ENCODE data around the gene LRP11. TPM values are rescaled to one million over a fixed set of nuclear protein-coding genes. Genes with fewer than 3 reads are reported as not detected.
"Not testable (repeated sequence)": the region's sequence is repeated elsewhere in the genome, so short reads cannot be mapped to it uniquely, and the experiment has no call there.

LRP11 gene
- total RNA-seq, 1 donor from 2014 or later = 11.6 TPM

- DNase-seq (ENCODE audit: low spot score) = no peak
- intact Hi-C loops (cut with DNase I) = no loop called here
These were observed 12.2 kb upstream of the LRP11 start for GRCh38 chr6:149876241-149876933.

DNA sequence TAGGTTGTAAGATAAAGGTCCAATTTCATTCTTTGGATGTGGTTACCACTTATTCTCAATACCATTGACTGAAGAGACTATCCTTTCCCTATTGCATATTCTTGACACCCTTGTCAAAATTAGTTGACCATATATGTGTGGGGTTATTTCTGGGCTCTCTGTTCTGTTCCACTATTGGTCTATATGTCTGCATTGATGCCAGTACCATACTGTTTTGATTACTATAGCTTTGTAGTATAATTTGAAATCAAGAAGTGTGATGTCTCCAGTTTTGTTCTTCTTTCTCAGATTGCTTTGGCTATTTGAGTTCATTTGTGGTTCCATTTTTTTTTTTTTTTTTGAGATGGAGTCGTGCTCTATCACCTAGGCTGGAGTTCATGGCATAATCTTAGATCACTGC lies 8.1 kb upstream of the LRP11 start:
- intact Hi-C loops (cut with DNase I) = no loop called here

DNA sequence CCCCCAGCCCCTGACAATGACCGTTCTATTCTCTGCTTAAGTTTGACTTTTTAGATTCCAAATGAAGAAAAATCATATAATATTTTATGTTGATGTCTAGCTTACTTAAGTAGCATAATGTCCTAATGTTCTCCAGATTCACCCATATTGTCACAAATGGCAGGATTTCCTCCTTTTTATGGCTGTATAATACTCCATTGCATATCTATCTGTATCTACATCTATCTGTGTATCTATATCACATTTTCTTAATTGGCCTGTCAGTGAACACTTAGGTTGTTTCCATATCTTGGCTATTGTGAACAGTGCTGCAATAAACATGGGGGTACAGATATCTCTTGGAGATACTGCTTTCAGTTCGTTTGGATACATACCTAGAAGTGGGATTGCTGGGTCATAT lies 7.0 kb upstream of the LRP11 start:
- DNase-seq (ENCODE audit: low spot score) = no peak
- intact Hi-C loops (cut with DNase I) = no loop called here

More for the DNA sequence above, 8.1 kb upstream of the LRP11 start:
- no peak for DNase-seq (ENCODE audit: low spot score)

DNA sequence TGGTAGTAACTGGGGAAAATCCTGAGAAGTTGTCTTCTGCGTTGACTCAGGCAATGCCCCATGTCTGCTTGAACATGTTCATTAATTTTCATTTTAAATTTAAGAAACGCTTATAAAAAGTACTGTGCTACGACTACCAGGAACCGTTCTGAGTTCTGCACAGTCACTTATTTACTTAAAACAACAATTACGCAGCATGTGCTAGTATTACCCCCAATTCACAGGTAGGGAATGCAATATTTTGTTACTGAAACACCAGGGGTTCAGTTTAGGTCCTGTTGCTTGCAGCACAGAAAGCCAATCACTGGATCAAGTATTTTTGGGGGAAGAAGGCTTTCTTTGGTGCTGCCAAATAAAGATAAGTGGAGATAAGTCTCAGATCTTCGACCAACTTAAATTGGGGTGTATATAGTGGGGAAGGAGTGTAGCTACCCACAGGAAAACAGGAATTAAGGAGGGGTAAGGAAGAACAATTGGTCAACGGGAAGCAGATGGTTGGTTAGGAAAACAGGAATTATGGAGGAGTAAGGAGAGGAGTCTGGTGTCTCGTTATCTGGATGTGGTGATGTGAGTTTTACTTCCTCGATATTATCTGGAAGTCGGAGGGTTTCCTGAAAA lies 5.2 kb upstream of the LRP11 start:
- intact Hi-C loops (cut with DNase I) = loop anchor here (5.0 kb wide), 1 partner anchor 37 kb away; no protein-coding TSS in a partner anchor
- no peak for DNase-seq (ENCODE audit: low spot score)

GRCh38 chr6:149867876-149868640 lies 3.9 kb upstream of the LRP11 start:
- no peak for DNase-seq (ENCODE audit: low spot score)
- intact Hi-C loops (cut with DNase I) = loop anchor here (5.0 kb wide), 1 partner anchor 36 kb away; no protein-coding TSS in a partner anchor

DNA sequence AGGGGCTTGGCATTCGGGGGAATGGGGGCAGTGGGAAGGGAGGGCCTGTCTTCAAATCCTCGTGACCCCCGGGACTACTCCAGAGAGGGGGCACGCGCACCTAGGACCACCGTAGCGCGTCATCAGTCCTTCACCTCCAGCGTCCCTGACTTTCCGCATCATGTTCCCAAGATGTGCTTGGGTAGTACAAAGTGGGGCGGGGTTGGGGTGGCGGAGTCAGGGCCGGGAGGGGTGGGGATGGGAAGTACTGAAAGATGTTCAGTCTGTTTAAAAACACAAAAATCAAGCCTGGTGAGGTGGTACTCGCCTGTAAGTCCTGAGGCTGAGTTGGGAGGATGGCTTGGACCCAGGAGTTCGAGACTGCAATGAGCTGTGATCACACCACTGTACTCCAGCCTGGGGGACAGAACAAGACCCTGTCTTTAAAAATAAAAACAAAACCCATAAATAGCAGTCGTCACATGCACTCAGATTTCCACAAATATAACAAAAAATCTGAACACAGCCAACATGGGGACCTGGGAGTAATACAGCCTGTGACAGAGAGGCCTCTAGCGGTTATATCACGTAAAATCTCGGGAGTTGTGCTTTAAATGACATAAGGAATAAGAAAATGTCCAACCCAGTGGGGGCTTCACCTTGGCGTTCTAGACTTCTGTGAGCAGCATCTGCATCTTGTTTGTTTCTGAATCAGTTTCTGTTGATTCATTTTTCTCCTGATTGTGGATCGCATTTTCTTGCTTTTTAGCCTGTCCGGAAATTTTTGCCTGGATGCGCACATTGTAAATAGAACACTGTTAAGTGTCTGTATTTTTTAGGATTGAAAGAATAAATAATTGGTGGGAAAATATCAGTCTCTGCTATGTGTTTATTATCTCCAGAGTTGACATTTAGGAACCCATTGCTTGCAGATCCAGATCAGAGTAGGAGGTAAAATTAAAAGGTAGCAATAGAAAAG lies 698 bp upstream of the LRP11 start:
- intact Hi-C loops (cut with DNase I) = loop anchor here (2.0 to 5.0 kb wide), 2 partner anchors 33 to 60 kb away; no protein-coding TSS in a partner anchor
- no peak for DNase-seq (ENCODE audit: low spot score)

- intact Hi-C loops (cut with DNase I) = loop anchor here (1.0 kb wide), 1 partner anchor 23 kb away; no protein-coding TSS in a partner anchor
- DNase-seq (ENCODE audit: low spot score) = peak; percentile 87
These were observed 1.0 kb downstream of the LRP11 start for GRCh38 chr6:149862922-149863697.

GRCh38 chr6:149862424-149862738 lies 1.8 kb downstream of the LRP11 start:
- DNase-seq (ENCODE audit: low spot score); intact Hi-C loops (cut with DNase I): not testable (repeated sequence)

DNA sequence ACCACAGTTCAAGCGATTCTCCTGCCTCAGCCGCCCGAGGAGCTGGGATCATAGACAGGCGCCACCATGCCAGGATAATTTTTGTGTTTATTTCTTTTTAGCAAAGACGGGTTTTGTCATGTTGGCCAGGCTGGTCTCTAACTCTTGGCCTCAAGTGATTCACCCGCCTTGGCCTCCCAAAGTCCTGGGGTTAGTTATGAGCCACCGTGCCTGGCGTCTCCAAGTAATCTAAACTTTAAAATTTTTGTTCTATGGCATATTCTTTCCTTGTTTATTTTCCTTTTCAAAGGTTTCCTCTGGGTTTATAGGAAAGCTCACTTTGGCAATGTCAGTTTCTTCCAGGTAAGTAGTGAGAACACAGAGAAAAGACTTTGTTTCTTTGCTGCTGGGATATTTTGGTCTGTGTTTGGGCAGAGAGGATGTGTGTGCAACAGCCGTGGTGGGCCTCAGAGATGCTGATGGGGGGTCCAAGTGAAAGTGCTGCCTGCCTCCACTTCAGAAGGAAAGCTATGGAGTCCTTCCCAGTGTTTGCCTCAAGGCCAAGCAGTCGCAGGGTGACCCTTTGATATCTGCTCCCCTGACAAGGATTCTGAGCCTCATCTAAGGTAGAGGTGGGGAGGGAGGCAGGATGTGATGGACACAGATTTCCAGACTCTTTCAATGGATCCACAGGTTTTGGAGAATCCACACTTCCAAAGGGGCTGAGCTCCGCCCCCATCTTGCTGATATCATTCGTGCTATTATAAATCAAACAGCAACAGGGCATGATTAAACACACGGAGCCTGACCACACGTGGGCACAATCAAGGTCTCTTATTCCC lies 2.3 kb downstream of the LRP11 start:
- intact Hi-C loops (cut with DNase I) = no loop called here
- no peak for DNase-seq (ENCODE audit: low spot score)

- intact Hi-C loops (cut with DNase I) = no loop called here
- no peak for DNase-seq (ENCODE audit: low spot score)
These were observed 3.1 kb downstream of the LRP11 start for GRCh38 chr6:149860834-149861602.

GRCh38 chr6:149860513-149860833 lies 3.7 kb downstream of the LRP11 start:
- intact Hi-C loops (cut with DNase I) = no loop called here
- DNase-seq (ENCODE audit: low spot score) = no peak

DNA sequence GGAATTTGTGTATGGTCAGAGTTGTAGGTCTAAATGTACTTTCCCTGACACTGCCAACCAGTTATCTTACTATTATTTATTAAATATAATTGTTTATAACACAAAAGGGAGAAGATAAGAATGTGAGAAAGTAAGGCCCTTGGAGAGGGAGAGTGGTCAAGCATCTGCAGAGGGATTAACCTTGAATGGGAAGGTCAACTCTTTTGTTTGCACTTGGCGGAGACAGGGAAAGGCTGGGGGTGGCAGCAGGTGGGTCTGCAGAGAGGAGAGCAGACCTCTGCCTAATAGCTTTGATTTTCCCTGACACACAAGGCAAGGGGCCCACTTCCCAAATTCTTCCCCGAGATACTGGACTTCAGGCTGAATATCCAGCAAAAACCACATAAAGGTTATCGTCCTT lies 4.2 kb downstream of the LRP11 start:
- intact Hi-C loops (cut with DNase I) = no loop called here
- no peak for DNase-seq (ENCODE audit: low spot score)

DNA sequence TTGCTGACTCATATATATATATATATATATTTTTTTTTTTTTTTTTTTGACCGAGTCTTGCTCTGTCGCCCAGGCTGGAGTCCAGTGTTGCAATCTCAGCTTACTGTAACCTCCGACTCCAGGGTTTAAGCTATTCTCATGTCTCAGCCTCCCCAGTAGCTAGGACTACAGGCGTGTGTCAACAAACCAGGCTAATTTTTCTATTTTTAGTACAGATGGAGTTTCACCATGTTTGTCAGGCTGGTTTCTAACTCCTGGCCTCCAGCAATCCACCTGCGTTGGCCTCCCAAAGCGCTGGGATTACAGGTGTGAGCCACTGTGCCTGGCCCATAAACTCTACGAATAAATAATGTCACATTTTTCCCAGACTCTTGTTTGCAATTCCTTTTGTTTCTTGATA lies 4.8 kb downstream of the LRP11 start:
- intact Hi-C loops (cut with DNase I) = no loop called here
- no peak for DNase-seq (ENCODE audit: low spot score)

DNA sequence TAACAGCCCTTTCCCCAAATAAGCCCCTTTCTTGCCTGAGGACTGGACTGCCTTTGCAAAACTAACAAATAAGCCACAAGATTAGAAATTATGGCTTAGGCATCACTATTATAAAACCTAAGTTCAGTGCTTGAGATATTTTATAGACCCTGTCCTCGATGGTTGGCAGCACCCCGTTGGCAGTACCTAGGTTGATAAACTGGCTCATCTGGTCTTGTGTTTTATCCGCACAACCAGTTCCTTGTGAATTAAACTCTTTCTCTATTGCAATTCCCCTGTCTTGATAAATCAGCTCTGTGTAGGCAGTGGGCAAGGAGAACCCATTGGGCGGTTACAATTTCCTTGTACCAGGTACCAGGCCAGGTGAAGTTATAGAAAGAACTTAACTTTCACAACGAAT lies 6.6 kb downstream of the LRP11 start:
- intact Hi-C loops (cut with DNase I) = no loop called here
- DNase-seq (ENCODE audit: low spot score) = no peak

DNA sequence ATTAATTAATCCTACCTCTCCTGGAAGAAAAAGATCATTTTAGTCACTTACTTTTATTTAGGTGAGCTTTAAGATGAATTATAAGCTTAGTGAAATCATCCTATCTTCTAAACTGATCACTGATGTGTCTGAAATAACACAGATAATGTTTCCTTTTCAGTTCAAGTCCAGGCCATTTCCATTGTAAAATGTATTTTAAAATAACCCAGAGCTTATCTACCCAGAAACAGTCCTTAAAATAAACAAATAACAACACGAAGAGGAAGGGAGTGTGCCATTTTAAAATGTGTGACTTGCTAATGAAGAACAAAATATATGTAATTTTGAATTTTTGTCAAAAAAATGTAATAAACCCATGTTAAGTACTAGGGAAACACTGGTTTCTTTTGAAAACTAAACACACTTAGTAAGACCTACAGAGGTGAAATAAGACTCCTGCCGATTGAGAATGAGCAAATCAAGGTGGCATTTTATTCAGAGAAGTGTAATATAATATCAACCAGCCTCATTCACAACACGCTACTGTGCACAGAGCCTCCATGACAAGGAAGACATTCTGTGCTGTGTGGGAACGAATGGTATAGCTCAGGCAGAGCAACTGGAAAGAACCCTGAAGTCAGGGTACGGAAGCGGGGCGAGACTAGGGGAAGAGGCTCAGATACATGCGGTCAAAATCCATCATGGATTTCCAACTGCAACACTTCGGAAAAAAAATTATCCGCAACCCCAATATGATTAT lies 7.7 kb downstream of the LRP11 start:
- DNase-seq (ENCODE audit: low spot score) = no peak
- intact Hi-C loops (cut with DNase I) = no loop called here

- intact Hi-C loops (cut with DNase I) = no loop called here
- no peak for DNase-seq (ENCODE audit: low spot score)
These were observed 8.4 kb downstream of the LRP11 start for GRCh38 chr6:149855741-149856140.
